KMS-11 (cell line): Measurements from ENCODE around the gene FRMPD4.

Experiments used
- H2AFZ ChIP-seq: fragments of 200-600 bp; sonication (generic); 2 replicates; pipeline ENCODE4 v1.6.1; 2016; ENCODE audit warnings: antibody characterized with exemption, mixed run types, low read depth
- H3K27ac ChIP-seq: fragments of 200-600 bp; sonication (generic); 2 replicates; pipeline ENCODE4 v1.6.1; 2016; ENCODE audit warnings: mild to moderate bottlenecking, mixed run types
- H3K27me3 ChIP-seq: fragments of 200-600 bp; sonication (generic); 2 replicates; pipeline ENCODE4 v1.6.1; 2017; ENCODE audit warnings: mild to moderate bottlenecking, low read depth, mixed run types, moderate library complexity; ENCODE audit not compliant: insufficient read depth
- H3K36me3 ChIP-seq: fragments of 200-600 bp; sonication (generic); 2 replicates; pipeline ENCODE4 v1.6.1; 2017; ENCODE audit warnings: mild to moderate bottlenecking, mixed run types; ENCODE audit not compliant: insufficient read depth
- H3K4me1 ChIP-seq: fragments of 200-600 bp; sonication (generic); 2 replicates; pipeline ENCODE4 v1.6.1; 2016; ENCODE audit warnings: mild to moderate bottlenecking, low read depth, mixed run types; ENCODE audit not compliant: poor library complexity, severe bottlenecking
- H3K4me2 ChIP-seq: fragments of 200-600 bp; sonication (generic); 2 replicates; pipeline ENCODE4 v1.7.0; 2016; ENCODE audit warnings: mild to moderate bottlenecking, mixed run types
- H3K4me3 ChIP-seq: fragments of 200-600 bp; sonication (generic); IDR thresholded peaks from 2 replicates; pipeline ENCODE4 v1.6.1; 2017; ENCODE audit warnings: low read depth, low read length, mixed read lengths; ENCODE audit not compliant: insufficient read depth
- H3K79me2 ChIP-seq: fragments of 200-600 bp; sonication (generic); 2 replicates; pipeline ENCODE4 v1.6.1; 2016; ENCODE audit warnings: low read depth, mixed run types; ENCODE audit not compliant: insufficient read depth
- H3K9ac ChIP-seq: fragments of 200-600 bp; sonication (generic); 2 replicates; pipeline ENCODE4 v1.6.1; 2016; ENCODE audit warnings: mild to moderate bottlenecking, mixed run types
- H4K20me1 ChIP-seq: fragments of 200-600 bp; sonication (generic); 2 replicates; pipeline ENCODE4 v1.6.1; 2016; ENCODE audit warnings: mild to moderate bottlenecking, mixed run types; ENCODE audit not compliant: insufficient read depth
- TF ChIP-seq, protein P1 (sequence below): fragments of 200-600 bp; sonication (generic); conservative IDR thresholded peaks from 2 replicates; pipeline ENCODE4 v1.6.1; 2017; ENCODE audit warnings: low read depth, mild to moderate bottlenecking, antibody characterized with exemption, low read length, moderate library complexity, mixed read lengths

Gene FRMPD4

DNA sequence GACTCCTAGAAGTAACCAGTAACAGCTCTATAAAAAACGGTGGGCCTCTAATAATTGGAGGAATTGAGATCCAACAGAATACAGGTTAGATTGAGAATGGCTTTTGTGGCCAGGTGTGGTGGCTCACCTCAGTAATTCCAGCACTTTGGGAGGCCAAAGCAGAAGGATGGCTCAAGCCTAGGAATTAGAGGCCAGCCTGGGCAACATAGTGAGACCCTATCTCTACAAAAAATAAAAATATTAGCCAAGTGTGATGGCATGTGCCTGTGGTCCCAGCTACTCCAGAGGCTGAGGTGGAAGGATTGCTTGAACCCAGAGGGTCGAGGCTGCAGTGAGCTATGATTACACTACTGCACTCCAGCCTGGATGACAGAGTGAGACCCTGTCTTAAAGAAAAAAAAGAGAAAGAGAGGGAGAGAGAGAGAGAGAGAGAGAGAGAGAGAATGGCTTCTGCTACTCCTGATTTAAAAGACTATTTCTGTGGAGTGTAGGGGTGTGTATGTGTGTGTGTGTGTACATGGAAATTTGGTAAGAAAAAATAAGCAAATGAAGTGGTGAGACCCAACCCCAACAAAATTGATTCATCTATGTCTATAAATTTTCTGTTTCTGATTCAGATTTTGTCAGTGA lies 89.3 kb downstream of the FRMPD4 start:
- no peak overlapping the region for H2AFZ ChIP-seq
- H3K79me2 ChIP-seq = no peaks in the 10 kb centered on the region
- no peak overlapping the region for H3K4me2 ChIP-seq
- no peaks in the 10 kb centered on the region for H3K4me1 ChIP-seq
- TF ChIP-seq, protein P1, sequence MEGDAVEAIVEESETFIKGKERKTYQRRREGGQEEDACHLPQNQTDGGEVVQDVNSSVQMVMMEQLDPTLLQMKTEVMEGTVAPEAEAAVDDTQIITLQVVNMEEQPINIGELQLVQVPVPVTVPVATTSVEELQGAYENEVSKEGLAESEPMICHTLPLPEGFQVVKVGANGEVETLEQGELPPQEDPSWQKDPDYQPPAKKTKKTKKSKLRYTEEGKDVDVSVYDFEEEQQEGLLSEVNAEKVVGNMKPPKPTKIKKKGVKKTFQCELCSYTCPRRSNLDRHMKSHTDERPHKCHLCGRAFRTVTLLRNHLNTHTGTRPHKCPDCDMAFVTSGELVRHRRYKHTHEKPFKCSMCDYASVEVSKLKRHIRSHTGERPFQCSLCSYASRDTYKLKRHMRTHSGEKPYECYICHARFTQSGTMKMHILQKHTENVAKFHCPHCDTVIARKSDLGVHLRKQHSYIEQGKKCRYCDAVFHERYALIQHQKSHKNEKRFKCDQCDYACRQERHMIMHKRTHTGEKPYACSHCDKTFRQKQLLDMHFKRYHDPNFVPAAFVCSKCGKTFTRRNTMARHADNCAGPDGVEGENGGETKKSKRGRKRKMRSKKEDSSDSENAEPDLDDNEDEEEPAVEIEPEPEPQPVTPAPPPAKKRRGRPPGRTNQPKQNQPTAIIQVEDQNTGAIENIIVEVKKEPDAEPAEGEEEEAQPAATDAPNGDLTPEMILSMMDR = no peak
- H3K9ac ChIP-seq = no peak overlapping the region
- H3K4me3 ChIP-seq = no peak overlapping the region
- H3K27me3 ChIP-seq = no peaks in the 10 kb centered on the region
- H3K27ac ChIP-seq = no peak overlapping the region
- H3K36me3 ChIP-seq = no peaks in the 10 kb centered on the region
- H4K20me1 ChIP-seq = no peaks in the 10 kb centered on the region

DNA sequence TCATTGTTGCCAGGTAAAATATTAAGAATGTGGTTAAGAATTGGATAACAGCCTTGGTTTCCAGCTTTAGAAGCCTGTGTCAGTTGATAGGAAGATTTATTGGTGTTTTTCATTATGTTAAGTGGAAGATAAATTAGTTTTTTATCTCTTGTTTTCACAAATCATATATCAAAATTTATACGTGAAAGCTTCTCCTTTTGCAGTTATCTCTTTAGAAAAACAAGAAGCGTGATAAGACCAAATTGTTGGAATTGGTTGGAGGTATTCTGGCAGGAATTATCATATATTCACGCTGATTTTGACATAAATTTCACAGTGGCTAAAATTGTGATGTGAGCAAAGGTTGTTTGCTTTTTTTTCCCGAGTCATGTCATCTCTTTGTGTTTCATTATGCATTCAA lies 90.6 kb downstream of the FRMPD4 start:
- Histone ChIP-seq H3K4me2 (no peak overlapping the region), H3K9ac (no peak overlapping the region), H3K4me1 (no peaks in the 10 kb centered on the region), H2AFZ (no peak overlapping the region), H3K27ac (no peak overlapping the region), H3K36me3 (no peaks in the 10 kb centered on the region), H4K20me1 (no peaks in the 10 kb centered on the region), H3K27me3 (no peaks in the 10 kb centered on the region), H3K79me2 (no peaks in the 10 kb centered on the region), H3K4me3 (no peak overlapping the region)
- TF ChIP-seq, protein P1 = no peak

DNA sequence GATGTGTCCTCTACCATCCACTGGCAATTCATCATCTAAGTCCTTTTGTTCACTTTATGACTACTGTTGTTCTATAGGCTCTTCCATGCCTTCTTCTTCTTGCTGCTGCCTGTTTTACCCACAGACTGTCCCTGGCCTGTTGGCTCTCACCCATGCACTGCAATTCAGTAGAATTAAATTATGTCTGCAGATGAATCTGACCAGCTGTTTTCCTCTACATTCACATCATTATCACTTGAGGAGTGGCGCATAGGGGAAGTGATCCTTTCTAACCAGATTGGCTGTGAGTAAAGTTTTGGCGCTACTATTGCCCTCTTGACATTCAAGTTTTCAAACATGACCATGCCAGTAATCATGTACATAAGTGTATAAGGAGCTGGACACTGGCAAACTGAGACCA lies 91.7 kb downstream of the FRMPD4 start:
- H3K36me3 ChIP-seq = no peaks in the 10 kb centered on the region
- H2AFZ ChIP-seq = no peak overlapping the region
- H3K27me3 ChIP-seq = no peaks in the 10 kb centered on the region
- H3K4me3 ChIP-seq = no peak overlapping the region
- H3K79me2 ChIP-seq = no peaks in the 10 kb centered on the region
- H3K9ac ChIP-seq = no peak overlapping the region
- no peak overlapping the region for H3K27ac ChIP-seq
- H3K4me1 ChIP-seq = no peaks in the 10 kb centered on the region
- no peaks in the 10 kb centered on the region for H4K20me1 ChIP-seq
- TF ChIP-seq, protein P1 = no peak
- no peak overlapping the region for H3K4me2 ChIP-seq

DNA sequence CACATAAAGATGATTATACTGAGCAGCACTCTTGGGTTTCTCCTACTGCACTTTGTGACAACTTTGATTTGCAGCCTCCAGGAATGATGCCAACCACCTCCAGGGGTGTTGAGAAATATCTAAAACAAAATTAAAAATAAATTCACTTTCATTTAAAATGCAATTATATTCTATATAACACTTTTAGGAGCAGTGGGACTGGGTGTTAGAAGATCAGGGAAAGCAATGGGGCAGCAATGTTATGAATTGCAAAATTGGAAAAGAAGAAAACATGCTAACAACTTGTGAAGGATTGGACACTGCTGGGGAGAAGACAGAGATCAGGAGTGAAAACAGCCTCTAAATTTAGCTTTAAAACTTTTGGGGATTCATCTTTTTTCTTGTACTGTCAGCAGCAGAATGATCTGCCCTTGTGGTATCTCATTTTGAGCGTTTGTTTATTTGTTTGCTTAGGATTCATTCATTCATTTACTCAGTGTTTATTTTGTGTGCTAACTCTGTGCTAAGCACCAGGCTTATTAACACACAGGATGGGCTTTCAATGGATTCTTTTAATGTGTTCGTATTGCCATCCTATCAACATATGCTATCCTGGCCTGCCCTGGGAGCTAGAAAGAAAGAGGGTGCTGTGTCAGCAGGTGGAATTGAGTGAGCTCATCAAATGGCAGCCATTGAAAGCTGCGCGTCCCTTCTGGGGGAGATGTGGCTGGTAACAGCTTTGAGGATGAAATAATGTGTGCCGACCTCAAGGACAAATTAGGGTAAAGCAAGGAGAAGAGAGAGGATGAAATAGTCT lies 96.5 kb downstream of the FRMPD4 start:
- H3K4me3 ChIP-seq = no peak overlapping the region
- TF ChIP-seq, protein P1 = no peak
- H3K79me2 ChIP-seq = no peaks in the 10 kb centered on the region
- H3K27me3 ChIP-seq = no peaks in the 10 kb centered on the region
- no peak overlapping the region for H3K4me2 ChIP-seq
- no peaks in the 10 kb centered on the region for H3K4me1 ChIP-seq
- H3K36me3 ChIP-seq = no peaks in the 10 kb centered on the region
- H3K27ac ChIP-seq = no peak overlapping the region
- no peak overlapping the region for H2AFZ ChIP-seq
- no peak overlapping the region for H3K9ac ChIP-seq
- H4K20me1 ChIP-seq = no peaks in the 10 kb centered on the region
